GM15510 (cell line): Measurements from ENCODE around the gene CALHM4.

ENCODE experiments used
- POLR2A ChIP-seq: IDR thresholded peaks from 3 replicates; pipeline ENCODE4 v1.6.1; 2011; ENCODE audit warnings: borderline replicate concordance; ENCODE audit not compliant: insufficient read length; ENCODE audit errors: extremely low read depth

Gene CALHM4

GRCh38 chr6:116529466-116530290, 23.9 kb upstream of the CALHM4 start:
- no peak for TF ChIP-seq POLR2A

- TF ChIP-seq POLR2A: no peak
Measured at GRCh38 chr6:116530436-116530835, 23.1 kb upstream of the CALHM4 start.

- TF ChIP-seq POLR2A: no peak
Measured at GRCh38 chr6:116531675-116532570, 21.6 kb upstream of the CALHM4 start.

GRCh38 chr6:116533233-116533957, 20.2 kb upstream of the CALHM4 start:
- no peak for TF ChIP-seq POLR2A

- TF ChIP-seq POLR2A: no peak
Measured at GRCh38 chr6:116535109-116535508, 18.4 kb upstream of the CALHM4 start.

- no peak for TF ChIP-seq POLR2A
Measured at GRCh38 chr6:116536216-116536621, 17.3 kb upstream of the CALHM4 start.

GRCh38 chr6:116542426-116542825, 11.1 kb upstream of the CALHM4 start:
- TF ChIP-seq POLR2A: no peak

GRCh38 chr6:116543149-116543548, 10.4 kb upstream of the CALHM4 start:
- TF ChIP-seq POLR2A: no peak

- TF ChIP-seq POLR2A: no peak
Measured at GRCh38 chr6:116545651-116546050, 7.9 kb upstream of the CALHM4 start, which contains the start of gene TRAPPC3L. Gene TRAPPC3L (minus strand): TSS chr6:116545684. CDS start chr6:116545514, 170 bp downstream.

- TF ChIP-seq POLR2A: no peak
Measured at GRCh38 chr6:116547358-116547757, 6.2 kb upstream of the CALHM4 start.

GRCh38 chr6:116550796-116551195, 2.8 kb upstream of the CALHM4 start:
- no peak for TF ChIP-seq POLR2A

GRCh38 chr6:116556065-116556464, 2.5 kb downstream of the CALHM4 start:
- no peak for TF ChIP-seq POLR2A

GRCh38 chr6:116556814-116557415, 3.4 kb downstream of the CALHM4 start:
- TF ChIP-seq POLR2A: no peak

GRCh38 chr6:116557893-116558292, 4.3 kb downstream of the CALHM4 start:
- TF ChIP-seq POLR2A: no peak
